Lung (tissue), 12 donors: Measurements from ENCODE around the gene CRYGN. TPM values are rescaled to one million over a fixed set of nuclear protein-coding genes. Genes with fewer than 3 reads are reported as not detected.

Source experiments
- ATAC-seq: fragments of 200-7000 bp; cut with Tn5 transposase; one replicate; pipeline ENCODE4 v1.9.1; 2020; ENCODE audit warnings: moderate number of reproducible peaks; ENCODE audit not compliant: insufficient read depth, low FRiP score
- DNase-seq, 3 donors: peaks; one replicate each; pipeline ENCODE4 v3.0.0-alpha.2; 2013 to 2017
- H3K27ac ChIP-seq, 2 donors: one replicate each; pipeline ENCODE4 v1.5.1; 2013; ENCODE audit warnings: mild to moderate bottlenecking in 2 of 2, moderate library complexity in 2 of 2, control low read depth in 1 of 2, inconsistent platforms in 1 of 2, low read depth in 1 of 2, low read length in 1 of 2
- H3K27me3 ChIP-seq, 3 donors: one replicate each; pipeline ENCODE4 v1.5.1; 2013; ENCODE audit warnings: low read length in 2 of 3; ENCODE audit not compliant: control insufficient read depth in 3 of 3, insufficient read depth in 3 of 3
- H3K36me3 ChIP-seq, 4 donors: one replicate each; pipeline ENCODE4 v1.5.1; 2013; ENCODE audit warnings: low read length in 4 of 4, mild to moderate bottlenecking in 1 of 4, moderate library complexity in 1 of 4; ENCODE audit not compliant: control insufficient read depth in 4 of 4, insufficient read depth in 4 of 4
- H3K4me1 ChIP-seq, 5 donors: one replicate each; pipeline ENCODE4 v1.5.1; 2013; ENCODE audit warnings: low read length in 5 of 5, mild to moderate bottlenecking in 2 of 5, moderate library complexity in 1 of 5; ENCODE audit not compliant: control insufficient read depth in 5 of 5, insufficient read depth in 5 of 5
- H3K4me3 ChIP-seq: one replicate; pipeline ENCODE4 v1.5.1; 2013; ENCODE audit warnings: mild to moderate bottlenecking, control low read depth, moderate library complexity
- H3K9ac ChIP-seq, 2 donors: one replicate each; pipeline ENCODE4 v1.5.1; 2013; ENCODE audit warnings: low read length in 2 of 2, control low read depth in 1 of 2; ENCODE audit not compliant: insufficient read depth in 1 of 2
- H3K9me3 ChIP-seq, 4 donors: one replicate each; pipeline ENCODE4 v1.5.1; 2013; ENCODE audit warnings: low read length in 3 of 4, mild to moderate bottlenecking in 1 of 4, moderate library complexity in 1 of 4; ENCODE audit not compliant: control insufficient read depth in 4 of 4, insufficient read depth in 3 of 4
- WGBS, 2 donors: extraction: QIAGEN DNeasy Blood & Tissue Kit; methylation state at CpG; one replicate each; pipeline ENCODE4 v1.1.7; 2013; 5-methylcytosine and 5-hydroxymethylcytosine counted together
- polyA plus RNA-seq, 2 donors: library from polyadenylated mRNA; stranded (reverse); fragments of 200-250 nt; gene quantifications; one replicate each; pipeline ENCODE4 v1.2.1, GENCODE V29; 2013
- total RNA-seq, 2 donors: library from RNA; depleted of rRNA in 1 of 2; stranded (reverse); fragments of >200 nt in 1 of 2; gene quantifications; one replicate each; pipeline ENCODE4 v1.2.1, GENCODE V29; 2014 to 2021
- TF ChIP-seq, protein P1 (sequence below): IDR thresholded peaks from 2 replicates; pipeline ENCODE4 v1.5.1; 2012; ENCODE audit warnings: mild to moderate bottlenecking; ENCODE audit errors: control extremely low read depth, extremely low read depth
- donor health status: control.
- donor health status: control.
- donor health status: Bipolar disorder and iron deficiency.
- donor health status: healthy.
- donor health status: DM: yes; HTN: yes; CAD: no.

The CRYGN gene
- total and polyA plus RNA-seq, 4 donors: 0.07 to 0.34 (median 0.28) TPM; not detected in 1

DNA sequence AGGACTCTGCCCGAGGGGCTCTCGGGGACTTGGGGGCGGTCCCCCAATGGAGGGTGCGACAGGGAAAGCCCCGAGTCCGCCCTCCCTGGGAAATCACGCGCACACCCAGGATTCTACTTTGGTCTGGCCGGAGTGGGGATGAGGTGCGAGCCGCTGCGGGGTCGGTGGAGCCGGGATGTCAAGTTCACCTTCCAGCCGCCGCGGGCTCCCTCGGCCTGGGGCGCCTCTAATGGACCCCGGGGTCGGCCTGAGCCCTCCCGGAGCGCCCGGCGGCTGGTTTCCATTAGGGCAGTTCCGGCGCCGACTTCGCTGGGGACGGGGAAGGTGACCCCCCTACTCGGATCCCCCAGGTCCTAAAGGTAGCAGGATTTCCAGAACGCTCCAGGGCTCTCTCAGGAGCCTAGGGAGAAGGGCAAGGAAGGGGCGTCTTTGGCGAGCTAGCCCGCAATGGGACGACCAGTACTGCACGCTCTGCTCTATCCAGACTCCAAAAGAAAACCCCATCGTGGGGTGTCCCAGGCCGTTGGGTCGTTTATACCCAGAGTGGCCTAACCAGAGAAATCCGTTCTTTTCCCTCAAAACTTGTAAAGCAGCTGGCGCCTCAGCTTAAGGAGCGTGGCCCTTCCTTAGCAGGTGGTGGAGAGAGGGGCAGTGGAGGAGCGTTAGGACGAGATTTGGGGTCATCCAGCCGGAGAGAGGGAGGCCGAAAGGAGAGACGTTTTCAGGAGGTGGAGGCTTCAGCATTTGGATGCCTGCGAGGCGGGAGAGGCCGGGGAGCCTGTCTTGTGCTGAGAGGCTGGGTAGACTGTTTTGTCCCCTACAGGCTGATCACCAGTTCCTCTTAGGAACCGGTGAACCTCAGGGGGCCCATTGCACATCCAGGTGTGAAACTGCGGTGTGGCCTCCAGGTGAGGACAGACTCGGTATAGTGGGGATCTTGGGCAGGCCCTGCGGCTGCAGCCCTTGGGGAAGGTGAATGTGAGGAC is 29.2 kb downstream of the CRYGN start:
- DNase-seq (peak; percentile 77 to 78 (median 78)), ATAC-seq (no peak)
- TF ChIP-seq, protein P1, sequence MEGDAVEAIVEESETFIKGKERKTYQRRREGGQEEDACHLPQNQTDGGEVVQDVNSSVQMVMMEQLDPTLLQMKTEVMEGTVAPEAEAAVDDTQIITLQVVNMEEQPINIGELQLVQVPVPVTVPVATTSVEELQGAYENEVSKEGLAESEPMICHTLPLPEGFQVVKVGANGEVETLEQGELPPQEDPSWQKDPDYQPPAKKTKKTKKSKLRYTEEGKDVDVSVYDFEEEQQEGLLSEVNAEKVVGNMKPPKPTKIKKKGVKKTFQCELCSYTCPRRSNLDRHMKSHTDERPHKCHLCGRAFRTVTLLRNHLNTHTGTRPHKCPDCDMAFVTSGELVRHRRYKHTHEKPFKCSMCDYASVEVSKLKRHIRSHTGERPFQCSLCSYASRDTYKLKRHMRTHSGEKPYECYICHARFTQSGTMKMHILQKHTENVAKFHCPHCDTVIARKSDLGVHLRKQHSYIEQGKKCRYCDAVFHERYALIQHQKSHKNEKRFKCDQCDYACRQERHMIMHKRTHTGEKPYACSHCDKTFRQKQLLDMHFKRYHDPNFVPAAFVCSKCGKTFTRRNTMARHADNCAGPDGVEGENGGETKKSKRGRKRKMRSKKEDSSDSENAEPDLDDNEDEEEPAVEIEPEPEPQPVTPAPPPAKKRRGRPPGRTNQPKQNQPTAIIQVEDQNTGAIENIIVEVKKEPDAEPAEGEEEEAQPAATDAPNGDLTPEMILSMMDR: no peak
- H3K36me3 ChIP-seq: no peaks in the 10 kb centered on the region
- H3K27ac ChIP-seq: no peak overlapping the region
- H3K4me1 ChIP-seq: peaks cover 0 to 16% (median 5%) of the 10 kb centered on the region in 5 donors
- peaks cover 0 to 5% (median 0%) of the 10 kb centered on the region in 3 donors for H3K27me3 ChIP-seq
- peak overlapping the region in 1 of 2 donors; percentile 28 for H3K9ac ChIP-seq
- H3K9me3 ChIP-seq: no peaks in the 10 kb centered on the region
- H3K4me3 ChIP-seq: no peak overlapping the region
- 22 to 26% methylated on average over 55 of the region's 55 CpGs for WGBS, 2 donors

DNA sequence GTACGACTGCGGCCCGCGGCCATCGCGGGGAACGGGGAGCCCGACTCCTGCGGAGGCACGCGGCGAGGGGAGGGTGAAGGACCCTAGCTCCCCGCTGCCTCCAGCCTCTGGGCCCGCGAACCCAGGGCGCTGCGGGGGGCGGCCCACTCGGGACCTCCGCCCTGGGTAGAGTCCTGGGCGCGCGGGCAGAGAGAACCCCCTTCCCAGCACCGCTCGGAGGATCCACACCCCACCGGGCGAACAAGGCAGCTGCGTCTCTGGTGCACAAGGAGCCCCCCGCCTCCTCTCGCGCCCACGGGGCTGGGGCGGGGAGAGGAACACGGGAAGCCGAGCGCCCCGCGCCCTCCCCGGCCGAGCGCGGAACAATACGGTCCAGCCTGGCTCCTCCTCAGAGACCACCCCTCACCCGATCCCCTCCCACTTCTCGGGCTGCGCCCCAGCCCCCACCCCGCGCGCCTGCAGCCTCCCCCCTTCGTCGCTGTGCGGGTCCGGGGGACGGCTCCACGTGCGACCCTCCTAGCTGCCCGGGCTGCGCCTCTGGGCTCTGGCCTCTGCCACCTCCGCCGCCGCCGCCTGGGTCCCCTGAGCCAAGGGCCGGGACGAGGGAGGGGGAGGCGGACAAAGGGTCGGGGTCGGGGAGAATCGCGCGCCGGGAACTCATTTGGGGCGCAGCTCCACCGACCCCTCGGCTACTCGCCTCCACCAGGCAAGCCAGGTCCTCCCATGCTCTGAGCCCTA is 30.1 kb downstream of the CRYGN start, which contains the start of gene WDR86:
TSS of gene WDR86 (minus strand) at position 372 of the 738 bp plus-strand sequence. CDS start 449 bp downstream, outside the sequence.
- peak; percentile 85 to 90 (median 88) for DNase-seq
- Histone ChIP-seq H3K4me1 (peaks cover 0 to 18% (median 2%) of the 10 kb centered on the region in 5 donors), H3K9ac (peak within 1 kb of the TSS in 1 of 2 donors; percentile 59), H3K27ac (no peak within 1 kb of the TSS), H3K36me3 (no peaks in the 10 kb centered on the region), H3K9me3 (peaks cover 0 to 2% (median 0%) of the 10 kb centered on the region in 4 donors), H3K4me3 (no peak within 1 kb of the TSS), H3K27me3 (peaks cover 0 to 5% (median 0%) of the 10 kb centered on the region in 3 donors)
- TF ChIP-seq, protein P1: no peak
- no peak for ATAC-seq
- 1 to 2% methylated on average over 55 to 75 of the region's 75 CpGs for WGBS, 2 donors

GRCh38 chr7:151408839-151409666 is 30.9 kb downstream of the CRYGN start:
- Histone ChIP-seq H3K27ac (no peak overlapping the region), H3K9me3 (peaks cover 0 to 2% (median 0%) of the 10 kb centered on the region in 4 donors), H3K27me3 (peaks cover 0 to 5% (median 0%) of the 10 kb centered on the region in 3 donors), H3K9ac (peak overlapping the region in 1 of 2 donors; percentile 59), H3K4me3 (no peak overlapping the region), H3K36me3 (no peaks in the 10 kb centered on the region), H3K4me1 (peaks cover 0 to 26% (median 7%) of the 10 kb centered on the region in 5 donors)
- TF ChIP-seq, protein P1: no peak
- 8 to 10% methylated on average over 47 to 61 of the region's 61 CpGs for WGBS, 2 donors
- ATAC-seq (no peak), DNase-seq (peak; percentile 42 to 74 (median 66))
